GM13976 (cell line): Measurements from ENCODE around the gene SUGCT.
"Not testable (repeated sequence)": the region's sequence is repeated elsewhere in the genome, so short reads cannot be mapped to it uniquely, and the experiment has no call there.

Experiments
- DNase-seq: peaks from one replicate; pipeline ENCODE4 v3.0.0; 2012; ENCODE audit warnings: low spot score
- in situ Hi-C: fragments of 300-500 bp; cut with MboI; formaldehyde crosslinking; loops from one replicate; pipeline ENCODE4 v1.12.0; 2022; ENCODE audit warnings: low sequenced_read_pairs, mixed read lengths, inconsistent platforms; ENCODE audit not compliant: unreplicated experiment
- TF ChIP-seq, protein P1 (sequence below): IDR thresholded peaks from 2 replicates; pipeline ENCODE4 v1.5.1; 2012; ENCODE audit warnings: borderline replicate concordance, mild to moderate bottlenecking; ENCODE audit not compliant: insufficient read depth; ENCODE audit errors: extremely low read depth, missing control alignments, control extremely low read depth

Gene SUGCT

DNA sequence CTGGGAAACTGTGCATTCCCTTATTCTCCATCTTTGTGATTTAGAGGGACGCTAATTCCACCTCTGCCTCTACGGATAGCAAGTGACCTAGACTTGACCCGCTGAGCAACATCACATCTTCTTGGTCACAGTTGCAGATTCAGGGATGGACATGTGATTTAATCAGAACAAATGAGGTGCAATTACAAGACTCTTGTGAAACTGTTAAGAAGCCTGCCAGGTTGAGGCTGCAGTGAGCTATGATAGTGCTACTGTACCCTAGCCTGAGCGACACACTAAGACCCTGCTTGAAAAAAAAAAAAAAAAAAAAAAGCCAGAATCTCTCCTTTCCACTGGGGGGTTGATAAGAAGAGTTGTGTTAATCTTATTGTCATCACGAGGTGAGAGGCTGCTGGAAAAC is 14.8 kb upstream of the SUGCT start:
- TF ChIP-seq, protein P1, sequence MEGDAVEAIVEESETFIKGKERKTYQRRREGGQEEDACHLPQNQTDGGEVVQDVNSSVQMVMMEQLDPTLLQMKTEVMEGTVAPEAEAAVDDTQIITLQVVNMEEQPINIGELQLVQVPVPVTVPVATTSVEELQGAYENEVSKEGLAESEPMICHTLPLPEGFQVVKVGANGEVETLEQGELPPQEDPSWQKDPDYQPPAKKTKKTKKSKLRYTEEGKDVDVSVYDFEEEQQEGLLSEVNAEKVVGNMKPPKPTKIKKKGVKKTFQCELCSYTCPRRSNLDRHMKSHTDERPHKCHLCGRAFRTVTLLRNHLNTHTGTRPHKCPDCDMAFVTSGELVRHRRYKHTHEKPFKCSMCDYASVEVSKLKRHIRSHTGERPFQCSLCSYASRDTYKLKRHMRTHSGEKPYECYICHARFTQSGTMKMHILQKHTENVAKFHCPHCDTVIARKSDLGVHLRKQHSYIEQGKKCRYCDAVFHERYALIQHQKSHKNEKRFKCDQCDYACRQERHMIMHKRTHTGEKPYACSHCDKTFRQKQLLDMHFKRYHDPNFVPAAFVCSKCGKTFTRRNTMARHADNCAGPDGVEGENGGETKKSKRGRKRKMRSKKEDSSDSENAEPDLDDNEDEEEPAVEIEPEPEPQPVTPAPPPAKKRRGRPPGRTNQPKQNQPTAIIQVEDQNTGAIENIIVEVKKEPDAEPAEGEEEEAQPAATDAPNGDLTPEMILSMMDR, result no peak
- no peak for DNase-seq
- in situ Hi-C loops, result no loop called here

DNA sequence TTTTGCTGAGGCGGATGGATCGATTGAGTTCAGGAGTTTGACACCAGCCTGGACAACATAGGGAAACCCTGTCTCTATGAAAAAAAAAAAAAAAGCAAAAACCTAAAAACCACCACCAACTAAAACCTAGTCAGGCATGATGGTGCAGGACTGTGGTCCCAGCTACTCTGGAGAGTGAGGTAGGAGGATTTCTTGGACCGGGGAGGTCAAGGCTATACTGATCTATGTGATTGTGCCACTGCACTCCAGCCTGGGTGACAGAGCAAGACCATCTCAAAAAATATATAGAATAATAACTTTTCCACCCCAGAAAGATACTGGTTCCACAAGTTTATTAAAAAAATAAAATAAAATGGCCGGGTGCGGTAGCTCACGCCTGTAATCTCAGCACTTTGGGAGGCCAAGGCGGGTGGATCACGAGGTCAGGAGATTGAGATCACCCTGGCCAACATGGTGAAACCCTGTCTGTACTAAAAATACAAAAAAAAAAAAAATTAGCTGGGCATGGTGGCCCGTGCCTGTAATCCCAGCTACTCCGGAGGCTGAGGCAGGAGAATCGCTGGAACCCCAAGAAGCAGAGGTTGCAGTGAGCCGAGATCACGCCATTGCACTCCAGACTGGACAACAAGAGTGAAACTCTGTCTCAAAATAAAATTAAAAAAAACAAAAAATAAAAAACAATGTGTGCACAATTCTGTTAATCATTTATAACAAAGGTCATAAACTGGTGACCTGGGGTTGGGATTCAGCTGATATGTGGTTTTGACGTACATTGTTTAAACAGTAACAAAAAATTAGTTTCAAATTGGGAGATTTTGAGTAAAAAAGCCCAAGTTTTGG is 12.5 kb upstream of the SUGCT start:
- in situ Hi-C loops, DNase-seq: not testable (repeated sequence)

DNA sequence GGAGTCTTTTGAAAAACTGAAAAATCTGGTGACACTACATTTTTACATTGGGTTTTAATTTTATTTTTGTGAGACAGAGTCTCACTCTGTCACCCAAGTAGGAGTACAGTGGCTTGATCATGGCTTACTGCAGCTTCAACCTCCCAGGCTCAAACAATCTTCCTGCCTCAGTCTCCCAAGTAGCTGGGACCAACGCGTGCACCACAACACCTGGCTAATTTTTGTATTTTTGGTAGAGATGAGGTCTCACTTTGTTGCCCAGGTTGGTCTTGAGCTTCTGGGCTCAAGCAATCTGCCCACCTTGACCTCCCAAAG is 11.9 kb upstream of the SUGCT start:
- in situ Hi-C loops, result no loop called here
- TF ChIP-seq, protein P1, result no peak
- DNase-seq, result no peak

DNA sequence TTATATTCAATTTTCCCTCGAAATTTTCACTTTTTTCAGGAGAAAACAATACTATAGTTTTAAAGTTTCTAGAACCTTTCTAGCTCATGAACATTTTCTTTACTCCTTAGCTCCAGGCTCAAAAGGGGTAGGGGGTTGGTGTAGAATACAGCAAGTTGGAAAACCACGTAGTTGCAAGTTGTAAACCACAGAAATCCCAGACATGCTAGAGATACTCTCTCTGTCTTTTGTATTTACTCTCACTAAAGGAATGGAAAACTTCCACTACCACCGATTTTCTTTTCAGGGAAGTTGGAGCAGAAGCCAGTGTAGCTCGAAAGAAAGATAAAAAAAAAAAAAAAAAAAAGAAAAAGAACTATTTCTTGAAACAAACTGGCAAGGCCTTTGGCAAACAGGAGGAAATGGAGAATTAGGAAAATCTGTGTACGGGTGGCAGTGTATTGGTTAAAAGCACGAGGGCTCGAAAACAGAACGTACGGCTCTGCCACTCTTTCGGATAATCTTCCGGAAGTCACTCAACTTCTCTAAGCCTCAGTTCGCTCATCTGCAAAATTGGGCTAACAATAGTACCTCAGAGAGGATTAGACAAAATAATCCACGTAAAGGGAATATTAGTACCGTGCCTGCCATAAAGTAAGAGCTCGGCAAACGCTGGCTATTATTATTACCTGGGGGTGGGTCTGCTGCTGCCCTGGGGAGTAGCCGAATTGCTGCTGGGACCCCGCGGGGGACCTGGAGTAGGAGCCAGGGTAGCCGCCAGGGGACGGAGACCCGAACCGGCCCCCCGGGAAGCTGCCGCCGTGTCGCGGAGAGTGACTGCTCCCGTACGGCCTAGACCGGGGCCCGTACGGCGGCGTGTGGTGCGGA is 1.0 kb upstream of the SUGCT start:
- TF ChIP-seq, protein P1, result no peak
- in situ Hi-C loops, result no loop called here
- peak; percentile 36 for DNase-seq

DNA sequence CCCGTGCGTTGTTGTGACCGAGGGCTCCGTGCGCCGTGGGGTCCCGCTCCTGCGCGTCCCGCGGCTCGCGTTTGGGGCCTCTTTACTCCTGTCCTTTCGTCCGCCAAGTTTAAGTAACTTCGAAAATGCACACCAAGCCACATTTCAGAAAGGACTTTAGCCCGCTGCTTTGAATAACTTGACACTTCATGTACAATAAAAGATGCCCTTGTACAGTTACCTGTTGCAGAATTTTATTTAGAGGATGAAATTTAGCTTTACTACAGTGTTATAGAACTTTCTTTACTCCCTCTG is 459 bp downstream of the SUGCT start:
- TF ChIP-seq, protein P1, result no peak
- DNase-seq, result no peak
- in situ Hi-C loops, result no loop called here

DNA sequence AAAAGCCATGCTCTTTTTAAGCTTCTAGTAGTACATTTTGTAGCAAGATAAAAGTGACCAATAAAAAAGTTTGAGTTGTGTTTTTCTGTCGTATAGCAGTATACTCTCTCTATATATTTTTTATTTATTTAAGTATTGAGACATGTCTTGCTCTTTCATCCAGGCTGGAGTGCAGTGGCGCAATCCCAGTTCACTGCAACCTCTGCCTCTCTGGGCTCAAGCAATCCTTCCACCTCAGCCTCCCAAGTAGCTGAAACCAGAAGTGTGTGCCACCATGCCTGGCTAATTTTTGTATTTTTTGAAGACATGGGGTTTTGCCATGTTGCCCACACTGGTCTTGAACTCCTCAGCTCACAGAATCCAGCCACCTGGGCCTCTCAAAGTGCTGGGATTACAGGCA is 2.8 kb downstream of the SUGCT start:
- TF ChIP-seq, protein P1, result no peak
- in situ Hi-C loops, result no loop called here
- no peak for DNase-seq

DNA sequence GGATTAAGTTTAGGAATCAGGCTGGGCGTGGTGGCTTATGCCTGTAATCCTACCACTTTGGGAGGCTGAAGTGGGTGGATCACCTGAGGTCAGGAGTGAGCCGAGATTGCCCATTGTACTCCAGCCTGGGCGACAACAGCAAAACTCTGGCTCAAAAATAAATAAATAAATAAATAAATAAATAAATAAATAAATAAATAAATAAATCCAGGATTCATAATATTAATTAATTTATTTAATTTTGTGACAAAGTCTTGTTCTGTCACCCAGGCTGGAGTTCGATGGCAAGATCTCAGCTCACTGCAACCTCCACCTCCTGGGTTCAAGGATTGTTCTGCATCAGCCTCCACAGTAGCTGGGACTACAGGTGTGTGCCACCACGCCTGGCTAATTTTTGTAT is 4.2 kb downstream of the SUGCT start:
- DNase-seq, result no peak
- in situ Hi-C loops, result no loop called here
- TF ChIP-seq, protein P1, result no peak

DNA sequence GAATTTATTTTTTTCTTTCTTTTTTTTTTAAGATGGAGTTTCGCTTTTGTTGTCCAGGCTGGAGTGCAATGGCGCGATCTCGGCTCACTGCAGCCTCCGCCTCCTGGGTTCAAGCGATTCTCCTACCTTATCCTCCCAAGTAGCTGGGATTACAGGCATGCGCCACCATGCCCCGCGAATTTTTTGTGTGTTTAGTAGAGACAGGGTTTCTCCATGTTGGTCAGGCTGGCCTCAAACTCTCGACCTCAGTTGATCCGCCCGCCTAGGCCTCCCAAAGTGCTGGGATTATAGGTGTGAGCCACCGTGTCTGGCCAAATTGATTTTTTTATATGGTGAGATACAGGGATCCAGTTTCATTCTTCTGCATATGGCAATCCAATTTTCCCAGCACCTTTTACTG is 5.1 kb downstream of the SUGCT start:
- DNase-seq, in situ Hi-C loops: not testable (repeated sequence)

DNA sequence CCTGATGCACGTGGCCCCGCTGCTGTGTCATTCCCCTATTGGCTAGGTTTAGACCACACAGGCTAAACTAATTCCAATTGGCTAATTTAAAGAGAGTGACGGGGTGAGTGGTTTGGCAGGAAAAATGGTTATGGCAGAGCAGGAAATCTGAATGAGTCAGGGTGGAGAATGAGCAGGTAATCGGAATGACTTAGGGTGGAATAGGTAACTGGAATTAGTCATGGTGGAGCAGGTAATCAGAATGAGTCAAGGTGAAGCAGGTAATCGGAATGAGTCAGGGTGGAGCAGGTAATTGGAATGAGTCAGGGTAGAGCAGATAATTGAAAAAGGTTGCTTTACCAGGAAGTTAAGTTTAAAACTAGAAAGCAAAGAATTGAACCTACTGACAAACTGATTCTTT is 7.1 kb downstream of the SUGCT start:
- DNase-seq, in situ Hi-C loops: not testable (repeated sequence)

DNA sequence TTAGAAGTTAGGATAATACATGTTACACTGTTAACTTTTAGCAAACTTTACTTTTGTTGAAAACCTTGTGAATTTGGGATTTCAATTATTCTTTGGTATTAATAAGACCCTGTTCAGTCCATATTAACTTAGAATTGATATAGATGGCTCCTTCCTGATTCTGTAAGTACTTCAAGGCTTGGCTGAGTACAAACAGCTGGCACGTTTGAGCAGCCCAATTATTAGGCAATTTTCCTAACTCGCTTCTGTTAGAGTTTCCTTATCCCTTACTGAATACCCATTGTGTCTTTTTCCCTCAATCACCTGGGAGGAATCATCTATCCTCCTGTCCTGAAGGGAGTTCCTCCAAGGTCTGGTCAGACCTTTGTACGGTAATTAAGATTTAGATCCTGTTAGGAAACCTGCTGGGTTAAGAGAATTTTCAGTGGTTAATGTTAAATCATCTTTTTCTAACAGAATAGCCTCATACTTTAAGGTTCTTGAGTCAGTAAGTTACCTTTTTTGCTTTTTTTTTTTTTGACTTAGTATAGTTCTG is 10.9 kb downstream of the SUGCT start:
- in situ Hi-C loops, DNase-seq: not testable (repeated sequence)
